DMS 273 (cell line): Measurements from ENCODE around the gene FAM168A.
"Not testable (repeated sequence)": the region's sequence is repeated elsewhere in the genome, so short reads cannot be mapped to it uniquely, and the experiment has no call there.

Experiments used
- DNase-seq: peaks from one replicate; lab custom pipeline; 2025; ENCODE audit not compliant: unreplicated experiment; lab: John Stamatoyannopoulos, UW

Gene FAM168A

DNA sequence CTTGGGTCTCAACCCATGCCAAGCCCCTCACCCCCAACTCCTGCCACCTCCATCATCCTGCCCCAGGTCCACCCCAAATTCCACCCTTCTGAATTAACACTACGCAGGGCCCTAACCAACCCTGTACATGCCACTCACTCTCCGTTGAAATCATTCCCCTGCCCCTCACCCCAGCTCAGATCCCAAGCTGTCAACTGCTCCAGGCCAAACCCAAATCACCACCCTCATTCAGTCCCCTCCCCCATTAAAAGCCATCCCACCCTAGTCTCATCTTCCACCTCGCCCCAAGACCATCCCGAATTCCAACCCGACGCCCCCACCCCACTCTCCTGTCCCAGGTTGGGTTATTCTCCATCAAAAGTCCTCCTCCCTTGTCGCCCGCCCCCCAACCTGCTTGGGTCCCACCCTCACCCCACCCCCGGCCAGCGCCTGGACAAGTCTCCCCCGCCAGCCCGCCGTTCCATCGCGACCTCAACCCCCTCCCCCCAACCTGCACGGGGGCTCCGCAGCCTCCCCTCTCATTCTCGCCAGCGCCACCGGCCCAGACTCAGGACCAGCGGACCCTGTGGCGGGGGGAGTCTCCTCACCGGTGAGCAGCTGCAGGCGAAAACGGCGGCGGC is 466 bp downstream of the FAM168A start:
- DNase-seq = peak; percentile 40

GRCh38 chr11:73596547-73596946 is 1.4 kb downstream of the FAM168A start:
- no peak for DNase-seq

GRCh38 chr11:73592640-73593039 is 5.3 kb downstream of the FAM168A start:
- DNase-seq = no peak

DNA sequence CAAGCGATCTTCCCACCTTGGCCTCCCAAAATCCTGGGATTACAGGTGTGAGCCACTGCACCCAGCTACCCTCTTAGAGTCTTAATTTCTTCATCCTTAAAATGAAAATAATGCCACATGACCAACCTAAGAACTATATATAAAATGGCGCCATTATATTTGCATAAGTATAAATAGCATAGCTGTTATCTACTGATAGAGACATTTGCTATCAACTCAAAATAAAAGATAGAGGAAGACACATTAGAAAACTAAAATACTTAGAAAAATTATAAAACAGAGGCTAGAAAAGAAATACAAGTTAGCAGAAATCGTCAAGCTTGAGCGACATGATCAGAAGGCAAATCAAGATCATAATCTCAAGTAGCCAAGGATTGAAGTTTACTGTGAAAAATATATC is 6.2 kb downstream of the FAM168A start:
- DNase-seq = no peak

GRCh38 chr11:73590991-73591390 is 6.9 kb downstream of the FAM168A start:
- DNase-seq = no peak

- DNase-seq = no peak
Measured at GRCh38 chr11:73586791-73587190, 11.1 kb downstream of the FAM168A start.

DNA sequence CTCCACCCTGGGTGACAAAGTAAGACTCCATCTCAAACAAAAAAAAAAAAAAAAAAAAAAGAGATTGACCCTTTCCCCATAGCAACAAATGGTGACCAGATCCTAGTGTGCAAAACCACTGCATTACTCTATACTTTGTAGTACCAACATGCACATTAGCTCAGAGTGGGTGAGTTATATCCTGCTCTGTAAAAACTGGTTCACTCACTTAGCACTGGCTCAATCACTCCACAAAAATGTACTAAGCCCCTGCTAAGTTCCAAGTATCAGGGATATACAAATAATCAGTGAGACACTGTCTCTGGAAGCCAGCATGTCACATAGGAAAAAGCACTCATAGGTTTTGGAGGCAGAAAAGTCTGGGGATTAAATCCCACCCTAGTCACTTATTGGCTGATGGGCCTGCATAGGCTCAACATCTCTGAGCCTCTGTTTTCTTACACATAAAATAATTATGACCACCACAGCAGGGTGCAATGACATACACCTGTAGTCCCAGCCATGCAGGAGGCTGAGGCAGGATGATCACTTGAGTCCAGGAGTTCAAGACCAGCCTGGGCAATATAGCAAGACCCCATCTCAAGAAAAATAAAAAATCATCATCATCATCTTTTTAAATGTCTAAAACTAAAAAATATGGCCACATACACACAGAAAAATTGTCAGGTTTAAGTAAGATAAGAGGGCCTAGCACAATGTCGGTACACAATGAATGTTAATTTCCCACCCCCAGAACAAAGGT is 11.9 kb downstream of the FAM168A start:
- DNase-seq = no peak

DNA sequence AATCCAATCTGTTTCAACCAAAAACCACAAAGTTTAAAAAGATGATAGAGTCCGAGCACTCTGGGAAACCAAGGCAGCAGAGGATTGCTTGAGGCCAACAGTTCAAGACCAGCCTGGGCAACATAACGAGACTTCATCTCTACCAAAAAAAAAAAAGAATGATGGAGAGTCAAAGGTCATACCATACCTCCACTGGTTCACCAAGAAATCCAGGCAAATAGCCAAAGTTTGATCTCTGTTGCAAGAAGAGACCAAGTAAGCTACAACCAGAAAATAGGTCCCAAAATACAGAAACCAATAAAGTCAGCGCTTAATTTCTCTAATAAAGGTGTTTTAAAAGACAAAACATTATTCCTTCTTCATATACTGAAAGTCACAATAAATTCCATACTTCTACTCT is 13.1 kb downstream of the FAM168A start:
- DNase-seq = no peak

- no peak for DNase-seq
Measured at GRCh38 chr11:73582653-73583052, 15.3 kb downstream of the FAM168A start.

DNA sequence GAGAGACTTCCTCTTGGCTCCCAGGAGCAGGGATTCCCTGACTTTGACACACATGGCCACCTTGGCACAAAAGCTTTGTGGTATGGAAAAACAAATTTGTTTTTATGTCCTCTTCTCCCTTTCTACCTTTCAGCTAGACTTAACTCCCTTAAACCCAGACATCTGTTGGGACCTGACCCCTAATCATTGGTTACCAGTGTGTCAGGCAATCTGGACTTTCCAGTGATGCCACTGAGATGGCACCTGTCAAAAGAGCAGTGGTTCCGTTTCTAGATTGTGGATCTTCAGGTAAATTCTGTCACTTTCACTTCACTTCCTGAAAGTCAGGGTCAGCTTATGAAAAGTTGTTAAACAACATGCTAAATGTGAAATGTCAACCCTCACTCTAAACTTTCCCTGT is 17.2 kb downstream of the FAM168A start:
- DNase-seq = not testable (repeated sequence)

DNA sequence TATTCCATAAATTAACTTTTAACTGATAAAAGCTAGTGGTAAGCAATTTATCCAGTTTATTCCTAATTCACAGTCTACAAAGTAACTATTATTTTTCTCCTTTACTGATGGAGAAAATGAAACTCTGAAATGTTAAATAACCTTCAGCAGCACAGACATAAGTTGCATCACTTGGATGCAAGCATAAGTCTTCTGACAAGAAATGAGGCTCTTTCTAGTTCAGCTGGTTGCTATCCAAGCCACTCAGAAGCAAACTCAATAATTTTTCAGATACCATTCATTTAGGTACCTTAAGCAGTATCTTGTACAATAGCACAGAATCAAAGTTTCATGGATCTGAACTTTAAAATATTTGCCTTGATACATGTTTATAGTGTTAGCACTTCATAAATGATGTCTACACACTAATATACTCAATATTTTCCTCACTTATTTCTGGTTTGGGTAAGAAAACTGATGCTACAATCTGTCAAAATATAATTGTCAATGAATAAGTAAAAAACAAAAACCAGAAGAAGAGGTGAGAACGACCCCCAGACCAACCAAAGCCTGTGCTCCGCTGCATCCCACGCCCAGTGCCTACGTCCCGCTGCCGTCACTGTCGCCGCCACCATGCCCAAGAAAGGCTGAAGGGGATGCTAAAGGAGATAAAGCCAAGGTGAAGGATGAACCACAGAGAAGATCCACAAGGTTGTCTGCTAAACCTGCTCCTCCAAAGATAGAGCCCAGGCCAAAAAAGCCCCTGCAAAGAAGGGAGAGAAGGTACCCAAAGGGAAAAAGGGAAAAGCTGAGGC is 18.1 kb downstream of the FAM168A start:
- DNase-seq = no peak

GRCh38 chr11:73578592-73579185 is 19.2 kb downstream of the FAM168A start:
- DNase-seq = peak; percentile 6

GRCh38 chr11:73577496-73577917 is 20.4 kb downstream of the FAM168A start:
- peak; percentile 58 for DNase-seq

GRCh38 chr11:73576185-73576614 is 21.7 kb downstream of the FAM168A start:
- peak; percentile 8 for DNase-seq

DNA sequence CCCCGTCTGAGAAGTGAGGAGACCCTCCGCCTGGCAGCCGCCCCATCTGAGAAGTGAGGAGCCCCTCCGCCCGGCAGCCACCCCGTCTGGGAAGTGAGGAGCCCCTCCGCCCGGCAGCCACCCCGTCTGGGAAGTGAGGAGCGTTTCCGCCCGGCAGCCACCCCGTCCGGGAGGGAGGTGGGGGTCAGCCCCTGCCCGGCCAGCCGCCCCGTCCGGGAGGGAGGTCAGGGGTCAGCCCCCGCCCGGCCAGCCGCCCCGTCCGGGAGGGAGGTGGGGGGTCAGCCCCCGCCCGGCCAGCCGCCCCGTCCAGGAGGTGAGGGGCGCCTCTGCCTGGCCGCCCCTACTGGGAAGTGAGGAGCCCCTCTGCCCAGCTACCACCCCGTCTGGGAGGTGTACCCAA is 25.9 kb downstream of the FAM168A start:
- DNase-seq = not testable (repeated sequence)

DNA sequence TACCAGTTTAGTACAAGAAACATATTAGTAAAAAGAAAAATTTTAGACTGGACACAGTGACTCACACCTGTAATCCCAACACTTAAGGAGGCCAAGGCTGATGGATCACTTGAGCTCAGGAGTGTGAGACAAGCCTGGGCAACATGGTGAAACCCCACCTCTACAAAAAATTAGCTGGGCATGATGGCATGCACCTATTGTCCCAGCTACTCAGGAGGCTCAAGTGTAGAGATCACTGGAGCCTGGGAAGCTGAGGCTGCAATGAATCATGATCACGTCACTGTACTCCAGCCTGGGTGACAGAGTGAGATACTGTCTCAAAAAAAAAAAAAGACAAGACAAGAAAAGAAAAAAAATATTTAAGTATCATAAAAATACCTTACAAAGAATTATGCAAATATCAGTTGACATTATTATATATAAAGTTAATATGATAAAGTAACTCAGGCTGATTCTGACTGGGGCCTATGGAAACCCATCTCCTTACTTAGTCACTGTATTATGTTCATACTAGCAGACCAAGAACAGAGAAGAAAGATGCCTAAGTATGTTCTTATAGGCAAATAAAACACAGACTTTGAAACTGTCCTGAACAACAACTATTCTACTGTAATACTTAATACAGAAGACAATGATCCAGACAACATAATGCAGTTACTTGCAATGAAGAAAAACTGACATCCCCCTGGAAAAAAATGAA is 27.3 kb downstream of the FAM168A start:
- DNase-seq = no peak

DNA sequence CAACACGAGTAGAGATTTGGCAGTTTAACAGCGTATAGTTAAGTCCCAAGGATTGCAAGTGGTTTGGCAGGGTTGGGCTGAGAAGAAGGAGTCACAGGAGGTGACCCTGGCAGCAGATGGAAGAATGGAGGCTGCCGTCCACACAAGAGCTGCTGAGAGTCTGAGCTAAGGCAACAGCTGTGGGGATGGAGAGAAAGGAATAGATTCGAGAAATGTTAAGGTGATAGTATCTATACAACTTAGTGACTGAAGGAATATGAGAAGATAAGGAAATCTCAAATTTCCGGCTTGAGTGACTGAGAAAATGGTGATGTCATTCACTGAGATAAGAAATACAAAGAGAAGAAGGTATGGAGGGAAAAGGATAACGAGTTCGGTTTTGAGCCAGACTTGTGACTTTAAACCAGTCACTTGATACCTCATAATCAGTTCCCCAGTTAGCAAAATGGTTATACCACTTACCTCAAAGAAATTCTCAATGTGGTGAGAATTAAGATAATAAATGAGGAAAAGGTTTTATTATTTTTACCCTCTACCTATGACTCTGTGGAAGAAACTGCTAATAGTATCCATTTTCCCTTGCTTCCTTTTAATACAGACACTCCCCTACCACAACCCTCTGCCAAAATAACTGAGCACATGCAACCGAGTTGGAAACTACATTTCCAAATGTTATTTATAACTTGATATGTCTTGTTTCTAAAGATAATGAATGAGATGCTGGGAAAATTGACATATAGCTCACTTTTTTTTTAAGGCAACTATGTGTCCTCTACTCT is 30.7 kb downstream of the FAM168A start:
- DNase-seq = peak; percentile 46

DNA sequence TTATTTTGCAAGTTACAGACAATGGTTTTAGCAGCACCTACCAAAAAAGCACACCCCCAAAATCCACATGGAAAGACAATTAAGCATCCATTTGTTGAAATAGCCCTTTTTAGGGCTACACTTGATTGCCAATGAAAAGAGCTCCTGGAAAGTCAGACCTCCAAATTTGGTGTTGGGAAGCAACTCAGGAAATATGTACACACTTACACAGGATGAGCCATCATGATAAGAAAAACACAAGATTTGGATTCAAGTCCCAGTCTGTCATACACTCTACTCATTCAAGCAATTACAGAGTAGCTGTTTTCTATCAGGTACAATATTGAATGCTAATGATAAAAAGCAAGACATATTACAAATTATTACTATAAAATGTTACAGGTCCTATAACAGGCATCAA is 31.5 kb downstream of the FAM168A start:
- DNase-seq = no peak

GRCh38 chr11:73565804-73566203 is 32.1 kb downstream of the FAM168A start:
- DNase-seq = peak; percentile 23

DNA sequence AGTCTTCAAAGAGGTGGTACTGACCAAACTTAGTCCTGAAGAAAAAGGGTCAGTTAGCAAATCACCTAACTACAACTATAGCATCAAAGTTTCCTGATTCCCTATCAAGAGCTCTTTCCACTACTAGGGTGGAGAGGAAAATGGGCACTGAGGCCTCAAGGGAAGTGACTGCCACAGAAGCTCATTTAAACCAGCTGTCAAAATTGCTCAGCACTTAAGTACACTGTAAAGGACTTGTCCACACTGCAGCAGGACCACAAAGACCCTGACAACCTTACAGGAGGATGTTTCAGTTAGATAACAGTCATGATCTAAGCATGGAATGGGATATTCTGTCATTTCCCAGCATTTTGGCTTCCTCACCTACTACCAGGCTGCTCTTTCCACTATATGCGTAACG is 33.0 kb downstream of the FAM168A start:
- DNase-seq = peak; percentile 4
